PC-9 (cell line): ENCODE data around the gene PTPRD.

Experiments
- EZH2 ChIP-seq: fragments of 200-600 bp; sonication (generic); IDR thresholded peaks from 2 replicates; pipeline ENCODE4 v1.8.0; 2017; ENCODE audit warnings: antibody characterized with exemption, low read depth
- TF ChIP-seq, protein P1 (sequence below): fragments of 200-600 bp; sonication (generic); conservative IDR thresholded peaks from 2 replicates; pipeline ENCODE4 v1.6.1; 2017; ENCODE audit warnings: mixed run types, antibody characterized with exemption, mild to moderate bottlenecking, moderate library complexity

- TF ChIP-seq, protein P1, sequence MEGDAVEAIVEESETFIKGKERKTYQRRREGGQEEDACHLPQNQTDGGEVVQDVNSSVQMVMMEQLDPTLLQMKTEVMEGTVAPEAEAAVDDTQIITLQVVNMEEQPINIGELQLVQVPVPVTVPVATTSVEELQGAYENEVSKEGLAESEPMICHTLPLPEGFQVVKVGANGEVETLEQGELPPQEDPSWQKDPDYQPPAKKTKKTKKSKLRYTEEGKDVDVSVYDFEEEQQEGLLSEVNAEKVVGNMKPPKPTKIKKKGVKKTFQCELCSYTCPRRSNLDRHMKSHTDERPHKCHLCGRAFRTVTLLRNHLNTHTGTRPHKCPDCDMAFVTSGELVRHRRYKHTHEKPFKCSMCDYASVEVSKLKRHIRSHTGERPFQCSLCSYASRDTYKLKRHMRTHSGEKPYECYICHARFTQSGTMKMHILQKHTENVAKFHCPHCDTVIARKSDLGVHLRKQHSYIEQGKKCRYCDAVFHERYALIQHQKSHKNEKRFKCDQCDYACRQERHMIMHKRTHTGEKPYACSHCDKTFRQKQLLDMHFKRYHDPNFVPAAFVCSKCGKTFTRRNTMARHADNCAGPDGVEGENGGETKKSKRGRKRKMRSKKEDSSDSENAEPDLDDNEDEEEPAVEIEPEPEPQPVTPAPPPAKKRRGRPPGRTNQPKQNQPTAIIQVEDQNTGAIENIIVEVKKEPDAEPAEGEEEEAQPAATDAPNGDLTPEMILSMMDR = no peak
- no peak for TF ChIP-seq EZH2
Measured at GRCh38 chr9:10168241-10168640, 444.6 kb downstream of the PTPRD start.
